Right kidney (tissue), 1 donor: ENCODE results near the gene NSUN4.
A peak's percentile ranks its signal among the peaks of the same experiment; 100 is the strongest.
"Not testable (repeated sequence)": the region's sequence is repeated elsewhere in the genome, so short reads cannot be mapped to it uniquely, and the experiment has no call there.

Experiments
- DNase-seq: peaks from one replicate; pipeline ENCODE4 v3.0.0-alpha.2; 2016

The NSUN4 gene

DNA sequence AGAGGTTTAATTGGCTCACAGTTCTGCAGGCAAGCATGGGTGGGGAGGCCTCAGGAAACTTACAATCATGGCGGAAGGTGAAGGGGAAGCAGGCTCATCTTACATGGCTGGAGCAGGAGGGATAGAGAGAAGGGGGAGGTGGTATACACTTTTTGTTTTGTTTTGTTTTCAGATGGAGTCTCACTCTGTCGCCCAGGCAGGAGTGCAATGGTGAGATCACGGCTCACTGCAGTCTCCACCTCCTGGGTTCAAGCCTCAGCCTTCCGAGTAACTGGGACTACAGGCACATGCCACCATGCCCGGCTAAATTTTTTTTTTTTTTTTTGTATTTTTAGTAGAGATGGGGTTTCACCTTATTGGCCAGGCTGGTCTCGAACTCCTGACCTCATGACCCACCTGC lies 18.4 kb upstream of the NSUN4 start:
- not testable (repeated sequence) for DNase-seq

DNA sequence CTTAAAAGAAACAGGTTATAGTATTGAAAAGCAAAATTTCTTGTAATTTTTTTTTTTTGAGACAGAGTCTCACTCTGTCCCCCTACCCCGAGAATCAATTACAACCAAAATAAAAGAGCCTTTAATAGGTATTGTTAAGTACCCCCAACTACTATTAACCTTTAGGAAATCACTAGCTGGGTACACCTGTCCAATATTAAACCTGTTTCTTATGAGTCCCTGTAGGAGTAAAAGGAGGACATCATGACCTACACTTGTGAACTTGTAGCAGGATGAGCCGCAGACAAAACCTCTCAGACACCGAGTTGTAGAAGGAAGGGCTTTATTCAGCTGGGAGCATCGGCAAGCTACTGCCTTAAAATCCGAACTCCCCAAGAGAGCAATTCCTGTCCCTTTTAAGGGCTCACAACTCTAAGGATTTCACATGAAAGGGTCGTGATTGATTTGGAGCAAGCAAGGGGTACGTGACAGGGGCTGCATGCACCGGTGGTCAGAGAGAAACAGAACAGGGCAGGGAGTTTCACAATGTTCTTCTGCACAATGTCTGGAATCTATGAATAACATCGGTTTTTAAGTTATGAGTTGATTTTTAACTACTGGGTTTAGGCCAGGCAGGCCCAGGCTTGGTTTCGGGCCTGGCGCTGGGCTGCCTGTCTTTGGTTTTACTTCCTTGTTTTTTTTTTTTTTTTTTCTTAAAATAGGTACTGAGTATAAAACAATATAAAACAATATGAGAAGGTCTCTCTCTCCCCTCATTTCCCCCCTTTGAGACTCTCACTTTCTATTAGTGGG lies 15.1 kb upstream of the NSUN4 start:
- not testable (repeated sequence) for DNase-seq

DNA sequence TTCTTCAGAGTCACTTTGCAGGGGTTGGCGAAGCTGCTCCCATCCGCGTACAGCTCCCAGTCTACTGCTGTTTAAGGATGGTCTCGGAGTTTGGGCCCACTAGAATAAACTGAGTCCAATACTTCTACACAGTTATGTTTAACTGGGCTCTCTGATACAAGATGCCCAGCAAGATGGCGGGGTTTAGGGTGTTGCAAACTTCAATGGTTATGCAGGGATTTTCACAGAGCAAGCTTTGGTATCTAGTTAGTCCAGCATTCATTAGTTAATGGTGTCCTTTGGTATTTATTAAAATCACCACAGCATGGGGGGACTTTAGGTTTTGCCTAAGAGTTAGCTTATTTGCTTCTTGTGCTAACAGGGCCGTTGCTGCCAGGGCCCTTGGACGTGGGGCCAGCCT lies 12.4 kb upstream of the NSUN4 start:
- DNase-seq: not testable (repeated sequence)

DNA sequence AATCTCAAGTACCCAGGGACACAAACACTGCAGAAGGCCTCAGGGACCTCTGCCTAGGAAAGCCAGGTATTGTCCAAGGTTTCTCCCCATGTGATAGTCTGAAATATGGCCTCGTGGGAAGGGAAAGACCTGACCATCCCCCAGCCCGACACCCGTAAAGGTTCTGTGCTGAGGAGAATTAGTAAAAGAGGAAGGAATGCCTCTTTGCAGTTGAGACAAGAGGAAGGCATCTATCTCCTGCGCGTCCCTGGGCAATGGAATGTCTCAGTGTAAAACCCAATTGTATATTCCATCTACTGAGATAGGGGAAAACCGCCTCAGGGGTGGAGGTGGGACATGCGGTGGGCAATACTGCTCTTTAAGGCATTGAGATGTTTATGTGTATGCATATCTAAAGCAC lies 10.8 kb upstream of the NSUN4 start:
- not testable (repeated sequence) for DNase-seq

DNA sequence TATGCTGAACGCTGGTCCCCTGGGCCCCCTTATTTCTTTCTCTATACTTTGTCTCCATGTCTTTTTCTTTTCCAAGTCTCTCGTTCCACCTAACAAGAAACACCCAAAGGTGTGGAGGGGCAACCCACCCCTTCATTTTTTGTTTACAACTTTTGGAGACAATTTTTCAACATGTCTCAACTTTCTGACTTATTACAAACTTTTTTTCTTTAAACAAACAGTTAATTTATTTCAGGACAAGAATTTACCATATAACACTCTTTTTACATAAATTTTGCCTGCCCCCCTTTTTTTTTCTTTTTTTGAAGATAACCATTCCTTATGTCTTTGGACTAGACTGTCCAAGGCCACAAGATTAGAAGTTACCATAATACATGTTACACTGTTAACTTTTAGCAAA lies 10.2 kb upstream of the NSUN4 start:
- not testable (repeated sequence) for DNase-seq

DNA sequence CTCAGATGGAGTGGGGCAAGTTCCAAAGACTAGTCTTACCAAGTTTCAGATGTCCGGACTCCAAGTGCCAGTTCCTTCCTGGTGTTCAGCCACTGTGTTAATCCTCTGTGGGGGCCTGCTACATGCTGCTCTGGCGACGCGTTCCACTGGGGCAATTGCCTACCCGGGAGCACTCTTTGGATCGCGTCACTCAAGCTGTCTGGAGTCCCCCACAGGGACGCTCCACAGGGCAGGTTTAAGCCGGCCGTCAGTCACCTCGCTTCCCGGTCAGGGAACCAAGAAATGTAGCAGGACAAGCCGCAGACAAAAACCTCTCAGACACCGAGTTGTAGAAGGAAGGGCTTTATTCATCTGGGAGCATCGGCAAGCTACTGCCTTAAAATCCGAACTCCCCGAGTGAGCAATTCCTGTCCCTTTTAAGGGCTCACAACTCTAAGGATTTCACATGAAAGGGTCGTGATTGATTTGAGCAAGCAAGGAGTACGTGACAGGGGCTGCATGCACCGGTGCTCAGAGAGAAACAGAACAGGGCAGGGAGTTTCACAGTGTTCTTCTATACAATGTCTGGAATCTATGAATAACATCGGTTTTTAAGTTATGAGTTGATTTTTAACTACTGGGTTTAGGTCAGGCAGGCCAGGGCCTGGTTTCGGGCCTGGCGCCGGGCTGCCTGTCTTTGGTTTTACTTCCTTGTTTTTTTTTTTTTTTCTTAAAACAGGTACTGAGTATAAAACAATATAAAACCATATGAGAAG lies 8.6 kb upstream of the NSUN4 start:
- DNase-seq: peak; percentile 64

DNA sequence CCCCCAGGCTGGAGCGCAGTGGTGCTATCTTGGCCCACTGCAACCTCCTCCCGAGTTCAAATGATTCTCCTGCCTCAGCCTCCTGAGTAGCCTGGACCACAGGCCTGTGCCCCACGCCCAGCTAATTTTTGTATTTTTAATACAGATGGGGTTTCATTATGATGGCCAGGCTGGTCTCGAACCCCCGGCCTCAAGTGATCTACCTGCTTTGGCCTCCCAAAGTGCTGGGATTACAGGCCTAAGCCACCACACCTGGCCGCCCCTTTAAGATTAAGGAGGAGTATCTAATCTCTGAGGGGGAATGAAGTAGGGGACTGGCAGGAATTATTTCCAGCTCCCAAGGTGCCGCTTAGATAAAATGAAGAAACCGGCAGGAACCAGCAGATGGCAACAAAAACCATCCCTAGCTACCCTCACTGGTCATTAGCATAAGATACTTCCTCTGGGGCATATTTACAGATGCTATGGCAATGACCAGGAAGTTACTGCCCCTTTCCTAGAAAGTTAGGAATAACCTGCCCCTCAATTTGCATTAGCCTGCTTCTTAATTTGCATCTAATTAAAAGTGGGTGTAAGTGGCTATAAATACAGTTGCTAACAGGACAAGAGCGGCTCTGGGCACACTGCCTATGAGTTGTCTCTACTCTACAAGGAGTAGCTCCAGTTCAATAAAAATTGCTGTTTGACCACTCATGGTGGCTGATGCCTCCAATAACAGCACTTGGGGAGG lies 7.1 kb upstream of the NSUN4 start:
- peak; percentile 13 for DNase-seq

DNA sequence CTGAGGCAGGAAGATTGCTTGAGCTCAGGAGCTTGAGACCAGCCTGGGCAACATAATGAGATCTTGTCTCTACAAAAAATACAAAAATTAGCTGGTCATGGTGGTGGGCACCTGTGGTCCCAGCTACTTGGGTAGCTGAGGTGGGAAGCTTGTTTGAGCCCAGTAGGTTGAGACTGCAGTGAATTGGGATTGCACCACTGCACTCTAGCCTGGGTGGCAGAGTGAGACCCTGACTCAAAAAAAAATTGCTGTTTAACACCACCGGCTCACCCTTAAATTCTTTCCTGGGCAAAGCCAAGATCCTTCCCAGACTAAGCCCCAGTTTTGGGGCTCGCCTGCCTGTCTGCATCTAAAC lies 6.6 kb upstream of the NSUN4 start:
- no peak for DNase-seq

DNA sequence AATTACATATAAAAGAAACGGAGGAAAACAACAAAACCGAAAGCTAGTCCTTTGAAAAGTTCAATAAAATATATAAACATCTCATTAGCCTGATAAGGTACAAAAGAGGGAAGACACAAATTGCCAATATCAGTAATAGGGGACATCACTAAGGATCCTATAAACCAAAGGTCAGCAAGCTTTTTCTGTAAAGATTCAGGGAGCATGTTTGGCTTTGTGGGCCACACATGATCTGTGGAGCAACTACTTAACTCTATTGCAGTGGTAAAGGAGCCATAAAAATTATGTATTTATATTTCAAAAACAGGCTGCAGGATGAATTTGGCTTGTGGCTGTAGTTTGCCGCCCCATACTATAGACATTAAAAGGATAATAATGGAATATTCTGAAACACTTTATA lies 5.5 kb upstream of the NSUN4 start:
- DNase-seq: no peak

DNA sequence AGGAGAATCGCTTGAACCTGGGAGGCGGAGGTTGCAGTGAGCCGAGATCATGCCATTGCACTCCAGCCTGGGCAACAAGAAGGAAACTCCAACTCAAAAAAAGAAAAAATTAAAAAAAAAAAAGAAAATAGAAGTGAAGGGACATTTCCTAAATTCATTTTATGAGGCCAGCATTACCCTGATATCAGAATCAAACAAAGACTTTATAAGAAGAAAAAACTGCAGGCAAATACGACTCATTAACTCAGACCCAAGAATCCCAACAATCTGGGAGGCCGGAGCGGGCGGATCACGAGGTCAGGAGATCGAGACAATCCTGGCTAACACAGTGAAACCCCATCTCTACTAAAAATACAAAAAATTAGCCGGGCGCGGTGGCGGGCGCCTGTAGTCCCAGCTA lies 3.2 kb upstream of the NSUN4 start:
- not testable (repeated sequence) for DNase-seq

DNA sequence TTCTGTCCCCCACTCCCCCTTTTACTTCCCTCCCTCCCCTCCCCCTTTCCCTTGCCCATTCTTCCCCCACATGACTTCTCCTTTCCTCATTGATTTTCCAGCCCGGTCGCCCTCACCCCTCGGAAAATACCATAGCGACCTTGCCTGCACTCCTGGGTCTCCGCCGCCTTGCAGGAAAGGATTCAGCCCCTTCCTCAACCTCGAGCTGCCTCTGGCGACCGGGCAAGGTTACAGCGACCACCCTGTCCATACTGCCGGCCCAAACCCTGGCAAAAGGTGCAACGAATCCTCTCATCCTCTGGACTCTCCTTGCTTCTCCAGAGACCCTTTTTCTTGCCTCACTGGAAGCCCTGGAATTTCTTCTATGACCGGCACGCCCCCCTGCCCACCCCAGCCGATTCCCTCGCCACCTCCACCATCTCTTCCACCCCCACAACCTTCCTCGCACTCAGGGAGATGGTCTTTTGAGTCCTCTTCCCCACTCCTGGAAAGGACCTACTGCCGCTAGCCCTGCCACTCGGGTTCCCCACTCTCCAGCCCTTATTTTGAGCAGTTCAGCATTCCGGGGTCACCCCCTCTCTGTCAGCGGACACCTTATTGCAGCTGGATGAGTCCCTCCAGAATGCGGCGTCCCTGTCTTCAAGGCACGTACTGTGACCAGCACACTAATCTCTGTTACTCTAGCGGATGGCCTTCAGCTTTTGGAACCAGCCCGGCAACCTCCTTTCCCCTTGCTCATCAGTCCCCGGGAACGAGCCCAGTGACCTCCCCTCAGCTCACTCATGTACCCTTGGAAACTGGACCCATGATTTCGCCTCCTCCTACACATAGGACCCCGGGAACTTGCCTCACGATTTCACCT lies 846 bp downstream of the NSUN4 start:
- DNase-seq: peak; percentile 27

DNA sequence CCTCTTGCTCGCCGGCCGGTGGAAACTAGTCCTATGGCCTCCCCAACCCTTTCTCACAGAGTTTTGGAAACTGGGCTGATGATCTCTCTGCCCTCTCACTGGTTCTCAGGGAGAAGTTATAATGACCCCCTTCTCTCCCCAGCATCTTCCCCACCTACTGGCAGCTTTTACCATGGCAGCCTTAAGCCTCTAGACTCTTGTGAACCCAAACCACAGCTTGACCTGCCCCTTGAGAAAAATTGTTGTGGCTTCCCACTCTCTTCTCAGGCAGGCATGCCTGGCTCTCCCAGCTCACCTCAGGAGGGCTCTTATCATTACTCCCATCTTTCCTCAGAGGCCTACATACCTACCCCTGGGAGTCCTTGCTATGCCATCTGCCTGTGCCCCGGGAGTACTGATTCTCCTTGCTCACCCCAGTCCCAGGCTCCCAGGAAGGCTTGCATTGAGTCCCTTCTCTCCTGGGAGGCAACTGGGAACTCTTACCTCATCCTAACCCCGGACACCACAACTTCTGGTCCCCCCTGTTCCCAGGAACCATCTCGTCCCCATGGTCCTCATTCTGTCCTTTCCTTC lies 1.6 kb downstream of the NSUN4 start:
- no peak for DNase-seq

DNA sequence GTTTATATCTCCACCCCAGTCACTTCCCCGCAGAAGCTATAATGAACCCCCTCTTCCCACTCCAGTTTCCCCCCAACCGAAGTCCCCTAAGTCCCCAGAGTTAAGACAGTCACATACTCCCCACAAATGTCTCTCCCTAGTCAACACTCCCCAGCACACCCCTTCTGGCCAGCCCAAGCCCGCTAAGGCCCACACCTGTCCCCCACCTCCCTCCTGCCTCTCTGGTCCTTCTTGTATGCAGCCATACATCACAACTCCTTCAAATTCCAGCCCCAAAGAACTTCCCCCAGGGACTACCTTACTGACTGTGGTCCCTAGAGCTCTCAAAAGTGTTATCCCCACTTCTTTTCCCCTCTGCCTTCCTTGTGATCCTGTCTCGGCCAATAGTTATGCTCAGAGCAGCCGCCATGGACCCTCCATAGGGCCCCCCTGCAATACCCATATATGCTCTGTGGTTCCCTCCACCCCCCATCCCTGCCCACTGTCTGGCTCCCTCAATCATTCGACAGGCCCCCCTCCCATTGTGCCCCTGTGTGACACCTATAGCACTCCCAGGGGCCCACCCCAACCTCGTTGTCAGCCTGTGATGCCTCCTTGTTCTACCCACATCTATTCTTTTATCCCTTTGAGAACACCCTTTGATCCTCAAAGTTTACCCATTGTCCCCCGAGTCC lies 2.2 kb downstream of the NSUN4 start:
- no peak for DNase-seq

DNA sequence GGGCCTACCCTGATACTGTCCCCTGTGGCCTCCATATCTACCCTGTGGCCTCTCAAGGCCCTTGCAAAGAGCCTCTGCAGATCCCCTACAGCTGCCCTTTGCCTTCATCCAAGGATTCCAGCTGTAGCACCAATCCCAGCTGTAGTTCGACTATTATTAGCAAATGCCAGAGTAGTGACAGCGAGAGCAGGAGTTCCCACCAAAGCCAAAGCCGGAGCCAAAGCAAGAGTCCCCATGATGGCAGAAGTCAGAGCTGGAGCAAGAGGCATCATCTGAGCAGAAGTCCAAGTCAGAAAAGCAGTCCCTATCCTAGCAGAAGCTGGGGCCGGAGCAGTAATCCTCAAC lies 2.7 kb downstream of the NSUN4 start:
- no peak for DNase-seq

DNA sequence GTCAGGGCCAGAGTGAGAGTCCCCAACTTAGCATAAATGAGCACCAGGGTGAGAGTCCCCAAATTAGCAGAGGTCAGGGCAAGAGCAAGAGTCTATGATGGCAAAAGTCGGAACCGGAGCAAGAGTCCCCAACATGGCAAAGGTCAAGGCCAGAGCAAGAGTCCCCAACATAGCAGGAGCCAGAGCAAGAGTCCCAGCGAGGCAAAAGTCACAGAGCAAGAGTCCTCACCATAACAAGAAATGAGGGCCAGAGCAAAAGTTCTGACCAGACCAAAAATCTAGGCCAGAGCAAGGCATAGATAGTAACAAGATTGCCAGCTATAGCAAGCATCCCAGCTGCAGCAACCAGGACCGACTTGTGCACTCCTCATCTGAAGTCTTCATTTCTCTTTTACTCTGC lies 3.1 kb downstream of the NSUN4 start:
- no peak for DNase-seq

DNA sequence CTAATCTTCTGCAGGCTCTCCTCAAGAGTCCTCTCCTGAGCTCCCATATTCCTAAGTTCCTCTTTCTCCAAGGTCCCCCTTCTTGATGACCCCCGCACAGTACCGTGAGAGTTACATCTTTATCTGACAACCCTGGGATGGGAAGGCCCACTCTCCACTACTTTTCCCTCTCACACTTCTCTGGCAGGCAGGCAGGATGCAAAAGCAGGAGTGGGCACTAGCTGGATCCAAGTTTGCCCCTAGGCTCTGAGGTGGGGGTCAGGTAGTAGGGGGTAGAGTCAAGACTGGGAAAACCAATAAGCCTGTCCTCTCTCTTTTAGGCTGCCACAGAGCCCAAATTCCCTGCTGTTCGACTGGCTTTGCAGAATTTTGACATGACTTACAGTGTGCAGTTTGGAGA lies 3.9 kb downstream of the NSUN4 start:
- DNase-seq: no peak

DNA sequence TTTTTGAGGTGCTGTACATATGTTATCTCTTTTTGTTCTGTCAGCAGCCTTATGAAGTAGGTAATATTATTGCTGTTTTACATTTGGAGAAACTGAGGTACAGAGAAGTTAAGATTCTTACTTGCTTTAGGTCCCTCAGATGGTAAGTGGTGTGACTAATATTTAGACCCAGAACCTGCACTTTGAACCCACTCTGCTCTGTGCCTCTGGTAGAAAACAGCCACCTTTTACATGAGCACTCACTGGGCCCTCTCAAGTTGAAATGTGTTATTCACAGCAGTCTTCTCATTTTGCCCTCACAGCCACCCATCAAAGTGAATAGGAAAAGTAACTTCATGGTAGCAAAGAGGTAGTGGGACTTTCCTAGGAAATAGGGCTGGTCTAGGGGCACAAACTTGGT lies 4.7 kb downstream of the NSUN4 start:
- DNase-seq: no peak

DNA sequence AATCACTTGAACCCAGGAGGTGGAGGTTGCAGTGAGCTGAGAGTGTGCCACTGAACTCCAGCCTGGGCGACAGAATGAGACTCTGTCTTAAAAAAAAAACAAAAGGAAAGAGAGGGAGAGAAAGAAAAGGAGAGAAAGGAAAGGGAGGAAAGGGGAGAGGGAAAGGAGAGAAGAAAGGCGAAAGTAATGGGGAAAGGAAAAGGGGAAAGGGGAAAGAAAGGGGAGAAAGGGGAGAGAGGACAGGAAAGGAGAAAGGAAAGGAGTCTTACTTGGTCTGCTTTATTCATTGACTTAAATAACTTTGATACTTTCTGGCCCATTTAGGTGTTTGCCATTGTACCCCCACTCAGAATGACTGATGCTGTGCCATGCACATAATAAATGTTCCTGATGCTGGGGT lies 11.8 kb downstream of the NSUN4 start:
- no peak for DNase-seq

DNA sequence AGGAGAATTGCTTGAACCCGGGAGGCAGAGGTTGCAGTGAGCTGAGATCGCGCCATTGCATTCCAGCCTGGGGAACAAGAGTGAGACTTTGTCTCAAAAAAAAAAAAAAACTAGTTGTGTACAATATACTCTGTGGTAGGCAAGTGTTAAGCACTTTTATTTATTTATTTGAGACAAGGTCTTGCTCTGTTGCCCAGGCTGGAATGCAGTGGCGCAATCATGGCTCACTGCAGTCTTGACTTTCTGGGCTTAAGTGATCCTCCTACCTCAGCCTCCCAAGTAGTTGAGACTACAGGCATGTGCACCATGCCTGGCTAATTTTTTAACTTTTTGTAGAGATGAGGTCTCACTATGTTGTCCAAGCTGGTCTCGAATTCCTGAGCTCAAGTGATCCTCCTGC lies 15.3 kb downstream of the NSUN4 start:
- not testable (repeated sequence) for DNase-seq

DNA sequence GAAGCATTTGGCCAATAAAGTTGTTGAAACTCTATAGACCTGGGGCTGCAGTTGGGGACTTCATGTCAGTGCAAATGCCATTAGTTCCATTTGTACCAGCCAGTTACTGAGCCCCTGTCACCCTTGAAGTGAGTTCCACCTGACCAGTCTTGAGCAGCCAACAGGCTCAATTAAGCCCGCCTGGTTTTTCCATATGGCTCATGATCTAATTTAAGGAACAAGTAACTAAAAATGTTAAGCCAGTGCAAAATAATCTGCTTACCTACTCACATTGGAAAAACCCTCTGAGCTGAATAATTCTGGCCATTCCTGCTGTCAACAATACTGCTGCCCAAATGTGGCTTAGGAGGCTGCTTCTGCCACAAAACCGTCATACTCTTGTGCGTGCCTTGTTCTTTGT lies 21.6 kb downstream of the NSUN4 start:
- DNase-seq: no peak

DNA sequence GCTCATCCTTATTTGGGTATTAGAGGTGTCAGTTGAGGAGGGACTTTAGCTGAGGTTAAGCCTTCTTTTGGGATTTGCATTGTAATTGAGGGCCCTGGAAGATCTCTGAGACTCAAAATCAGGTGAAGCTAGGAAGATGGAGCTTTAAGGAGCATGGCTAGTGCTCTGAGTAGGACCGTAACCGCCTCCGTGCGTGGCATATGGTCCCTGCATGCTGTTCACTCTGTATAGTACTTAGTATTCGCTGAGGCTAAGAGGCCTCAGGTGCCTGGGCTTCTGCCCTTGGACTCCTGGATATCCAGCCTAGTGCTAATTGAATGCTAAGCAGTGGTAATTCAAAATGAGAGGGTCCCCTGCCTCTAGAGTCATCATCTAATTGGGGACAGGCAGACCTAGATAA lies 22.5 kb downstream of the NSUN4 start:
- no peak for DNase-seq

DNA sequence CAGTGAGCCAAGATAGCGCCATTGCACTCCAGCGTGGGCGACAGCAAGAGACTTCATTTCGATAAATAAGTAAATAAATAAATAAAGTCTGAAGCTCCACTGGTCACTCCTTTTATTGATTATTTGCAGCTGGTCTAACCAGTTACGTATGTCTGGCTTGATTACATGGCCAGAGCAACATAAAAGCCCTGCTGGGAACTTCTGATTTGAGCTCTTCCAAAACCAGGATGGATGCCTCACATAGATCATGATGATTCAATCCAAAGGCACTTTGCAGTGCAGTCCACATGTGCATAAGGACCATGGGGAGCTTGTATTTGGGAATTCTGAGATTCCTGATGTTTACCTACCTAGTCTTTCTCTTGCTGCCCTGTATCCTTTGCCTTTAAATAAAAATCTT lies 24.0 kb downstream of the NSUN4 start:
- no peak for DNase-seq
